HCT116 (cell line): ENCODE data around the gene RASA2.
"Not testable (repeated sequence)": the region's sequence is repeated elsewhere in the genome, so short reads cannot be mapped to it uniquely, and the experiment has no call there.

Experiments used
- CTCF ChIP-seq, 3 experiments: fragments of 200-600 bp in 1 of 3; sonication (generic) in 1 of 3; IDR thresholded peaks in 2 of 3; conservative IDR thresholded peaks in 1 of 3; 2 replicates each; pipeline ENCODE4 v1.5.1; 2012 to 2017; ENCODE audit warnings: low read depth in 2 of 3, low read length in 2 of 3, antibody characterized with exemption in 1 of 3, borderline replicate concordance in 1 of 3, control low read depth in 1 of 3, mild to moderate bottlenecking in 1 of 3, mixed read lengths in 1 of 3, mixed run types in 1 of 3, moderate library complexity in 1 of 3; ENCODE audit not compliant: insufficient read depth in 1 of 3
- EZH2 ChIP-seq: fragments of 200-600 bp; sonication (generic); IDR thresholded peaks from 2 replicates; pipeline ENCODE4 v1.6.1; 2017; ENCODE audit warnings: antibody characterized with exemption, mixed run types
- MAX ChIP-seq: IDR thresholded peaks from 2 replicates; pipeline ENCODE4 v1.6.1; 2012
- POLR2A ChIP-seq: IDR thresholded peaks from 2 replicates; pipeline ENCODE4 v1.7.0; 2011; ENCODE audit warnings: borderline replicate concordance; ENCODE audit not compliant: insufficient read depth, insufficient read length; ENCODE audit errors: extremely low read depth
- SIN3A ChIP-seq: IDR thresholded peaks from 2 replicates; pipeline ENCODE4 v1.6.1; 2012; ENCODE audit warnings: low read depth
- SP1 ChIP-seq: IDR thresholded peaks from 2 replicates; pipeline ENCODE4 v1.6.1; 2012; ENCODE audit warnings: low read depth
- SRF ChIP-seq: IDR thresholded peaks from 2 replicates; pipeline ENCODE4 v1.6.1; 2012; ENCODE audit warnings: low read depth
- TCF7L2 ChIP-seq: IDR thresholded peaks from 2 replicates; pipeline ENCODE4 v1.7.0; 2011; ENCODE audit warnings: borderline replicate concordance, inconsistent platforms; ENCODE audit not compliant: insufficient read depth, insufficient read length; ENCODE audit errors: extremely low read depth
- ZBTB33 ChIP-seq: IDR thresholded peaks from 2 replicates; pipeline ENCODE4 v1.6.1; 2011; ENCODE audit warnings: mild to moderate bottlenecking, low read length, moderate library complexity; ENCODE audit not compliant: insufficient replicate concordance; ENCODE audit errors: extremely low read depth
- ZFX ChIP-seq: fragments of 450-650 bp; IDR thresholded peaks from 2 replicates; pipeline ENCODE4 v1.6.1; 2017
- ZNF274 ChIP-seq: fragments of 200-500 bp; sonication (Bioruptor generic); IDR thresholded peaks from 2 replicates; pipeline ENCODE4 v1.6.1; 2014; ENCODE audit warnings: mild to moderate bottlenecking, low read depth, low read length, inconsistent platforms

GRCh38 chr3:141536017-141536416 lies 49.2 kb downstream of the RASA2 start:
- TF ChIP-seq CTCF (IDR thresholded peaks at IDR 0.05 in 2 of 3, conservative IDR thresholded peaks at IDR 0.05 in 1 of 3; ENCODE audit: borderline replicate concordance in 1 of 3, insufficient read depth in 1 of 3, low read depth in 2 of 3, low read length in 2 of 3); MAX; EZH2; SIN3A; POLR2A; ZBTB33; TCF7L2; SRF; ZFX; SP1; ZNF274: not testable (repeated sequence)
